Prostate gland (tissue), 2 donors: ENCODE results near the gene COA8. TPM values are rescaled to one million over a fixed set of nuclear protein-coding genes. Genes with fewer than 3 reads are reported as not detected.

ENCODE experiments used
- DNase-seq: peaks from one replicate; pipeline ENCODE4 v3.0.0-alpha.2; 2019; ENCODE audit warnings: low spot score
- H3K27ac ChIP-seq, 2 donors: fragments of 200-600 bp; sonication (generic); 2 replicates each; pipeline ENCODE4 v1.5.1; 2017 to 2019
- H3K27me3 ChIP-seq: fragments of 200-600 bp; sonication (generic); replicated peaks from 2 replicates; pipeline ENCODE4 v1.5.1; 2019; ENCODE audit not compliant: insufficient read depth
- H3K36me3 ChIP-seq, 2 donors: fragments of 200-600 bp; sonication (generic); 1 replicate in 1 of 2; 2 replicates in 1 of 2; pipeline versions ENCODE4 v1.5.1 to v1.8.1; 2017 to 2019
- H3K4me1 ChIP-seq: fragments of 200-600 bp; sonication (generic); replicated peaks from 2 replicates; pipeline ENCODE4 v1.5.1; 2019
- H3K4me3 ChIP-seq, 2 donors: fragments of 200-600 bp; sonication (generic); 2 replicates each; pipeline ENCODE4 v1.5.1; 2017 to 2019
- H3K9me3 ChIP-seq: fragments of 200-600 bp; sonication (generic); 2 replicates; pipeline ENCODE4 v1.5.1; 2017
- CTCF ChIP-seq, 4 experiments: fragments of 200-600 bp in 2 of 4; fragments of 450-650 bp in 2 of 4; sonication (generic) in 2 of 4; IDR thresholded peaks; 1 replicate in 3 of 4; 2 replicates in 1 of 4; pipeline ENCODE4 v1.5.1; 2016 to 2019; ENCODE audit warnings: antibody characterized with exemption in 4 of 4, mild to moderate bottlenecking in 2 of 4, moderate library complexity in 2 of 4
- POLR2A ChIP-seq: fragments of 450-650 bp; IDR thresholded peaks from one replicate; pipeline ENCODE4 v1.6.1; 2016; ENCODE audit warnings: antibody characterized with exemption, mild to moderate bottlenecking
- POLR2AphosphoS5 ChIP-seq: sonication (generic); formaldehyde crosslinking; IDR thresholded peaks from one replicate; pipeline ENCODE4 v1.6.1; 2017; ENCODE audit warnings: antibody characterized with exemption
- WGBS: methylation state at CpG from one replicate; pipeline ENCODE4 v1.1.5; 2018; 5-methylcytosine and 5-hydroxymethylcytosine counted together
- intact Hi-C: fragments of 100-400 bp; cut with DNase I; formaldehyde crosslinking; loops from one replicate; pipeline ENCODE4 v1.14.2; 2022
- total RNA-seq, 2 donors: library from RNA; depleted of rRNA; stranded (reverse); fragments of >200 nt; gene quantifications; one replicate each; pipeline ENCODE4 v1.1.0, GENCODE V29; 2016

Gene COA8
- 10 to 100 TPM; 24.3 to 24.9 TPM for total RNA-seq

GRCh38 chr14:103562429-103563225, at the start of gene COA8, which contains the start of gene BAG5:
Gene COA8, plus strand, starts transcription at chr14:103562960. Its CDS starts 42 bp downstream, at chr14:103563002.
Gene BAG5, minus strand, starts transcription at chr14:103562657. Its CDS starts 1,493 bp downstream, at chr14:103561164.
- H3K4me1 ChIP-seq, result peaks cover 14% of the 10 kb centered on the region

GRCh38 chr14:103514596-103515421, 48.0 kb upstream of the COA8 start:
- no peak for TF ChIP-seq POLR2AphosphoS5
- TF ChIP-seq POLR2A, result no peak
- TF ChIP-seq CTCF (IDR thresholded peaks at IDR 0.05), result no peak
- 76% methylated on average over 13 of the region's 18 CpGs for WGBS
- Histone ChIP-seq H3K4me1 (peaks cover 24% of the 10 kb centered on the region), H3K9me3 (no peaks in the 10 kb centered on the region), H3K27ac (no peak overlapping the region), H3K27me3 (no peaks in the 10 kb centered on the region), H3K4me3 (no peak overlapping the region), H3K36me3 (no peaks in the 10 kb centered on the region)
- intact Hi-C loops, result no loop called here
- DNase-seq, result no peak

More at GRCh38 chr14:103562429-103563225, at the start of gene COA8, which contains the start of gene BAG5:
- Histone ChIP-seq H3K36me3 (no peaks in the 10 kb centered on the region), H3K27ac (peak within 1 kb of the TSS; percentile 84 to 97), H3K9me3 (no peaks in the 10 kb centered on the region), H3K4me3 (peak within 1 kb of the TSS; percentile 88 to 96), H3K27me3 (no peaks in the 10 kb centered on the region)
- under 1% methylated on average over 55 of the region's 109 CpGs for WGBS
- TF ChIP-seq POLR2A (peak; percentile 56), POLR2AphosphoS5 (peak; percentile 74), CTCF (IDR thresholded peaks at IDR 0.05) (peak in 2 of 4 experiments; percentile 45 to 50)
- DNase-seq, result peak; percentile 73
- intact Hi-C loops, result loop anchor here (10.0 kb wide), 1 partner anchor 152 kb away; the partner anchor contains the start of genes XRCC3 and ZFYVE21

GRCh38 chr14:103516426-103517173, 46.2 kb upstream of the COA8 start:
- no peak for TF ChIP-seq CTCF (IDR thresholded peaks at IDR 0.05)
- no peak for TF ChIP-seq POLR2A
- no peak for TF ChIP-seq POLR2AphosphoS5
- 70% methylated on average over 10 of the region's 10 CpGs for WGBS

DNA sequence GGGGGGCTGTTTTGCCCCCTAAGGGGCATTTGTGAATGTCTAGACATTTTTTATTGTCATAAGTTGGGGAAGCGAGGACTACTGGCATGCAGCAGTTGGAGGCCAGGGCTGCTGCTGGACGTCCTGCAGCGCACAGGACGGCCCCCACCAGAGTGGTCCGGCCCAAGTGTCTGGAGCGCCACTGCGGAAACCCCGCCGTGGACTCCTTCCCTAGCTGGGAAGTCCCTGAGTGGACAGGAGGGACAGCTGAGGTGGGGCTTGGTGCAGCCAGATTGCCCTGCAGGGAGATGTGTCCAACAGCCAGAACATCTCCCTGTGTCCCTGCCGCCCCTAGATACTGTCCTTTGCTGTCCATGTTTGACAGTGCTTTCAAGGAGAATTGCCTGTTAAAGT, 45.6 kb upstream of the COA8 start:
- no peaks in the 10 kb centered on the region for H3K36me3 ChIP-seq
- H3K9me3 ChIP-seq, result no peaks in the 10 kb centered on the region
- H3K27me3 ChIP-seq, result no peaks in the 10 kb centered on the region
- no peak for TF ChIP-seq CTCF (IDR thresholded peaks at IDR 0.05)
- TF ChIP-seq POLR2AphosphoS5, result no peak
- no peak for TF ChIP-seq POLR2A
- peak overlapping the region in 1 of 2 donors; percentile 92 for H3K27ac ChIP-seq
- peaks cover 27% of the 10 kb centered on the region for H3K4me1 ChIP-seq
- whole genome bisulfite sequencing, result 80% methylated on average over 10 of the region's 10 CpGs
- no peak overlapping the region for H3K4me3 ChIP-seq
- DNase-seq, result no peak
- intact Hi-C loops, result no loop called here

More at GRCh38 chr14:103516426-103517173, 46.2 kb upstream of the COA8 start:
- Histone ChIP-seq H3K27ac (peak overlapping the region in 1 of 2 donors; percentile 92), H3K4me3 (no peak overlapping the region), H3K27me3 (no peaks in the 10 kb centered on the region), H3K36me3 (no peaks in the 10 kb centered on the region), H3K4me1 (peaks cover 27% of the 10 kb centered on the region), H3K9me3 (no peaks in the 10 kb centered on the region)
- no peak for DNase-seq
- intact Hi-C loops, result no loop called here
